Suprapubic skin (tissue), 4 donors: ENCODE measurements around the gene LENEP. TPM values are rescaled to one million over a fixed set of nuclear protein-coding genes. Genes with fewer than 3 reads are reported as not detected.
A peak's percentile ranks its signal among the peaks of the same experiment; 100 is the strongest.

ENCODE experiments used
- DNase-seq, 2 donors: peaks; one replicate each; pipeline ENCODE4 v3.0.0-alpha.2; 2019; ENCODE audit warnings: low spot score in 2 of 2
- H3K27ac ChIP-seq: fragments of 200-600 bp; sonication (generic); one replicate; pipeline ENCODE4 v1.5.1; 2019
- H3K27me3 ChIP-seq: fragments of 200-600 bp; sonication (generic); one replicate; pipeline ENCODE4 v1.5.1; 2019
- H3K36me3 ChIP-seq: fragments of 200-600 bp; sonication (generic); one replicate; pipeline ENCODE4 v1.5.1; 2019
- H3K4me1 ChIP-seq: fragments of 200-600 bp; sonication (generic); one replicate; pipeline ENCODE4 v1.5.1; 2019
- H3K4me3 ChIP-seq: fragments of 200-600 bp; sonication (generic); one replicate; pipeline ENCODE4 v1.5.1; 2019; ENCODE audit warnings: mild to moderate bottlenecking
- H3K9me3 ChIP-seq: fragments of 200-600 bp; sonication (generic); one replicate; pipeline ENCODE4 v1.5.1; 2019
- EP300 ChIP-seq: sonication (generic); formaldehyde crosslinking; IDR thresholded peaks from one replicate; pipeline ENCODE4 v1.6.1; 2017; ENCODE audit warnings: antibody characterized with exemption
- POLR2A ChIP-seq, 2 donors: fragments of 450-650 bp; IDR thresholded peaks; one replicate each; pipeline ENCODE4 v1.6.1; 2017; ENCODE audit warnings: antibody characterized with exemption in 2 of 2, mild to moderate bottlenecking in 2 of 2, moderate library complexity in 2 of 2
- POLR2AphosphoS5 ChIP-seq, 3 donors: sonication (generic); formaldehyde crosslinking; IDR thresholded peaks; one replicate each; pipeline ENCODE4 v1.6.1; 2017; ENCODE audit warnings: antibody characterized with exemption in 3 of 3
- WGBS: methylation state at CpG from one replicate; pipeline ENCODE4 v1.1.5; 2018; 5-methylcytosine and 5-hydroxymethylcytosine counted together
- total RNA-seq, 4 donors: library from RNA; depleted of rRNA; stranded (reverse); fragments of >200 nt; gene quantifications; one replicate each; pipeline ENCODE4 v1.1.0, GENCODE V29; 2016
- TF ChIP-seq, protein P1 (sequence below), 2 donors: fragments of 200-600 bp in 1 of 2; fragments of 450-650 bp in 1 of 2; sonication (generic) in 1 of 2; IDR thresholded peaks; one replicate each; pipeline ENCODE4 v1.5.1; 2016 to 2019; ENCODE audit warnings: antibody characterized with exemption in 2 of 2, mild to moderate bottlenecking in 1 of 2, moderate library complexity in 1 of 2

Gene LENEP
- total RNA-seq, 4 donors from 2014 or later, result 3.0 TPM; not detected in 3

GRCh38 chr1:155039308-155039669, 45.9 kb downstream of the LENEP start:
- Histone ChIP-seq H3K4me1 (peaks cover 43% of the 10 kb centered on the region), H3K27me3 (no peaks in the 10 kb centered on the region), H3K27ac (peak overlapping the region; percentile 95)

DNA sequence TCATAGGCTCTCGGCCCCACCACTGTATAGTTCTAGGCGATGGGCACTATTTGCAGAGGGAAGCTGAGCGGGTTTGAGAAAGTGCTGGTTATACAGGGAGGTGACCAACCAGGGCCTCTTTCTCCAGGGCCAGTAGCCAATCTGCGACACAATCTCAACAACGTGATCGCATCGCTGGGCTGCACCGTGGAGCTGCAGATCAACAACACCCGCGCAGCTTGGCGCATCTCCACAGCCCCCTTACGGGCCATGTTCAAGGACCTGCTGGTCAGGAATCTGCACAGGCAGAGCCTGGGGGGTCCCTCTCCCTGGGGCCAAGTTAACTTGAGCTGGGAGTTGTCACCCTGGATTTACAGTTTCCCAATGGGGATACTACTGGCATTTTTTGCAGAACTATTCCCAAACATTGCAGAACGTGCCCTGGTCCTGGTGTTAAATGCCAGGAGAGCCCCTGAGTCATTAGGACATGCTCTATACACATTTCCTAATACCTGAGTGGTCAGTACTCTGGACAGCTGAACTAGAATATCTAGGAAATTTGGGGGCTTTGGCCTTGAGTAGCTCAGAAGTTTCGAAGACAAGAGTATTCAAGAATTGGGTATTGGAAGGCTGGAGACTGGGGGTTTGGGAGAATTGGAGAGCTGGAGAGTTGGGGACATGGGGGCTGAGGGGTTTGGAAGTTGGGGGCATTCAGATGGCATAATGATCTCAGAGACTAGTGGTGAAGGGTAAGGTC, 47.1 kb downstream of the LENEP start:
- DNase-seq, result no peak
- TF ChIP-seq, protein P1, sequence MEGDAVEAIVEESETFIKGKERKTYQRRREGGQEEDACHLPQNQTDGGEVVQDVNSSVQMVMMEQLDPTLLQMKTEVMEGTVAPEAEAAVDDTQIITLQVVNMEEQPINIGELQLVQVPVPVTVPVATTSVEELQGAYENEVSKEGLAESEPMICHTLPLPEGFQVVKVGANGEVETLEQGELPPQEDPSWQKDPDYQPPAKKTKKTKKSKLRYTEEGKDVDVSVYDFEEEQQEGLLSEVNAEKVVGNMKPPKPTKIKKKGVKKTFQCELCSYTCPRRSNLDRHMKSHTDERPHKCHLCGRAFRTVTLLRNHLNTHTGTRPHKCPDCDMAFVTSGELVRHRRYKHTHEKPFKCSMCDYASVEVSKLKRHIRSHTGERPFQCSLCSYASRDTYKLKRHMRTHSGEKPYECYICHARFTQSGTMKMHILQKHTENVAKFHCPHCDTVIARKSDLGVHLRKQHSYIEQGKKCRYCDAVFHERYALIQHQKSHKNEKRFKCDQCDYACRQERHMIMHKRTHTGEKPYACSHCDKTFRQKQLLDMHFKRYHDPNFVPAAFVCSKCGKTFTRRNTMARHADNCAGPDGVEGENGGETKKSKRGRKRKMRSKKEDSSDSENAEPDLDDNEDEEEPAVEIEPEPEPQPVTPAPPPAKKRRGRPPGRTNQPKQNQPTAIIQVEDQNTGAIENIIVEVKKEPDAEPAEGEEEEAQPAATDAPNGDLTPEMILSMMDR (IDR thresholded peaks at IDR 0.05), result no peak
- Histone ChIP-seq H3K36me3 (no peaks in the 10 kb centered on the region), H3K4me1 (peaks cover 52% of the 10 kb centered on the region), H3K4me3 (no peak overlapping the region), H3K27me3 (no peaks in the 10 kb centered on the region), H3K9me3 (no peaks in the 10 kb centered on the region), H3K27ac (no peak overlapping the region)
- 89% methylated on average over 9 of the region's 14 CpGs for WGBS

More at GRCh38 chr1:155039308-155039669, 45.9 kb downstream of the LENEP start:
- no peak overlapping the region for H3K4me3 ChIP-seq
- no peak for DNase-seq
- no peaks in the 10 kb centered on the region for H3K36me3 ChIP-seq
- no peaks in the 10 kb centered on the region for H3K9me3 ChIP-seq
- 76% methylated on average over 4 of the region's 4 CpGs for WGBS
- TF ChIP-seq POLR2AphosphoS5 (IDR thresholded peaks at IDR 0.05) (no peak), EP300 (no peak), POLR2A (IDR thresholded peaks at IDR 0.05) (no peak)
- TF ChIP-seq, protein P1 (IDR thresholded peaks at IDR 0.05), result no peak

DNA sequence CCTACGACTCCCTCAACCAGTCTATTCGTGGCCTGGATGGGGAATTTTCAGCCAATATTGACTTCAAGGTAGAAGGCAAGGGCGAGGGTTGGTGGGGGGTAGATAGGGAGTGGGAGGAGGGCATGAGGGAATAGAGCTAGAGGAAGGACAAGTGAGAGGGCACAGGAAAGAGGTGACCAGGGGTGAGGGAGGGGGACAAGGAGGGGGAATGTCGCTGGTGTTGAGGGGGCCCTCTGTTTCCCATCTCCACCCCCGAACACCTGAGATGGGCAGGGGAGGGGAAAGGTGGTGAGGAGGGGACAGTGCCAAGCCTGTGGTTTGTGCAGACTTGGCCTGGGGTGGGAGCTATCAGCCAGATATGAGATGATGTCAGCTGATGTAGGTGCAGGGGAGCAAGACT, 49.4 kb downstream of the LENEP start:
- Histone ChIP-seq H3K36me3 (no peaks in the 10 kb centered on the region), H3K9me3 (no peaks in the 10 kb centered on the region), H3K27ac (no peak overlapping the region), H3K27me3 (no peaks in the 10 kb centered on the region), H3K4me1 (peaks cover 41% of the 10 kb centered on the region), H3K4me3 (no peak overlapping the region)
- WGBS, result 82% methylated on average over 5 of the region's 5 CpGs
- DNase-seq, result no peak
- TF ChIP-seq POLR2AphosphoS5 (IDR thresholded peaks at IDR 0.05), result no peak
- no peak for TF ChIP-seq POLR2A (IDR thresholded peaks at IDR 0.05)
- TF ChIP-seq, protein P1 (IDR thresholded peaks at IDR 0.05), result no peak
- no peak for TF ChIP-seq EP300

DNA sequence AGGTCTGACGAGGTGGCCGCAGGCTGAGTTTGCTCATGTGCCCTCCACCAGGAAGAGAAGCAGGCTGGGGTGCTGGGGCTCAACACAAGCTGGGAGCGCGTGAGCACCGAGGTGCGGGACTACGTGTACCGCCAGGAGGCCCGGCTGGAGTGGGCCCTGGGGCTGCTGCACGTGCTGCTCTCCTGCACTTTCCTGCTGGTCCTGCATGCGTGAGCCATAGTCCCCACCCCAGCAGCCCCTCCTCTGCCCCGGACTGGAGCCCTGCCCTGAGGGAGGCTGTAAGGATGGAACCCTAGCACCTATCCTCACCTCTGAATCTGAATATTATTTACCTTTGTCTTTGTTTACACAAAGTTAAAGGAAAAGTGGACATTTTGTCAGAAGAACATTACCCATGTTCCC, 49.9 kb downstream of the LENEP start:
- H3K9me3 ChIP-seq, result no peaks in the 10 kb centered on the region
- 58% methylated on average over 10 of the region's 12 CpGs for WGBS
- H3K4me1 ChIP-seq, result peaks cover 36% of the 10 kb centered on the region
- H3K36me3 ChIP-seq, result no peaks in the 10 kb centered on the region
- no peak overlapping the region for H3K4me3 ChIP-seq
- no peaks in the 10 kb centered on the region for H3K27me3 ChIP-seq
- H3K27ac ChIP-seq, result no peak overlapping the region
- DNase-seq, result no peak
- TF ChIP-seq, protein P1 (IDR thresholded peaks at IDR 0.05), result no peak
- TF ChIP-seq POLR2A (IDR thresholded peaks at IDR 0.05), result no peak
- TF ChIP-seq EP300, result no peak
- TF ChIP-seq POLR2AphosphoS5 (IDR thresholded peaks at IDR 0.05), result no peak

- Histone ChIP-seq H3K4me1 (peaks cover 36% of the 10 kb centered on the region), H3K27ac (no peak overlapping the region), H3K4me3 (no peak overlapping the region), H3K27me3 (no peaks in the 10 kb centered on the region), H3K36me3 (no peaks in the 10 kb centered on the region), H3K9me3 (no peaks in the 10 kb centered on the region)
- no peak for TF ChIP-seq POLR2A (IDR thresholded peaks at IDR 0.05)
- TF ChIP-seq POLR2AphosphoS5 (IDR thresholded peaks at IDR 0.05), result no peak
- TF ChIP-seq EP300, result no peak
- TF ChIP-seq, protein P1 (IDR thresholded peaks at IDR 0.05), result no peak
- WGBS, result 72% methylated on average over 3 of the region's 3 CpGs
- no peak for DNase-seq
Measured at GRCh38 chr1:155043793-155044192, 50.4 kb downstream of the LENEP start.

Other genes with a start within 250 kb of the LENEP start
- under 1 TPM; 0.30 to 0.72 (median 0.37) TPM for gene KCNN3, start 123.3 kb upstream of the LENEP start, total RNA-seq
- 10 to 100 TPM; 19.3 to 38.0 (median 28.8) TPM for gene PMVK, start 56.9 kb upstream of the LENEP start, total RNA-seq
- gene PBXIP1, start 37.5 kb upstream of the LENEP start, total RNA-seq, result 10 to 100 TPM; 41.4 to 67.4 (median 61.3) TPM
- gene PYGO2, start 31.8 kb upstream of the LENEP start, total RNA-seq, result 10 to 100 TPM; 34.2 to 46.7 (median 35.3) TPM
- 100 to 1,000 TPM in 1 of 4 donors, 10 to 100 TPM in 3; 54.5 to 102 (median 69.5) TPM for gene SHC1, start 22.8 kb upstream of the LENEP start, total RNA-seq
- 10 to 100 TPM; 37.8 to 55.4 (median 49.7) TPM for gene CKS1B, start 18.9 kb upstream of the LENEP start, total RNA-seq
- gene FLAD1, start 10.2 kb upstream of the LENEP start, total RNA-seq, result 10 to 100 TPM; 42.0 to 59.7 (median 52.3) TPM
- gene ZBTB7B, start 9.2 kb downstream of the LENEP start, total RNA-seq, result 100 to 1,000 TPM; 238 to 243 (median 239) TPM
- 10 to 100 TPM; 13.4 to 36.0 (median 14.5) TPM for gene DCST2, start 40.2 kb downstream of the LENEP start, total RNA-seq
- gene DCST1, start 40.2 kb downstream of the LENEP start, total RNA-seq, result 1 to 10 TPM in 3 of 4 donors, under 1 TPM in 1; 0.55 to 8.2 (median 2.8) TPM
- gene ADAM15, start 57.7 kb downstream of the LENEP start, total RNA-seq, result 100 to 1,000 TPM; 304 to 327 (median 321) TPM
- gene EFNA4, start 70.2 kb downstream of the LENEP start, total RNA-seq, result 10 to 100 TPM; 22.4 to 44.2 (median 28.7) TPM
- gene EFNA3, start 85.3 kb downstream of the LENEP start, total RNA-seq, result 100 to 1,000 TPM in 1 of 4 donors, 10 to 100 TPM in 3; 28.8 to 104 (median 77.6) TPM
- 100 to 1,000 TPM in 3 of 4 donors, 10 to 100 TPM in 1; 88.9 to 198 (median 120) TPM for gene EFNA1, start 134.3 kb downstream of the LENEP start, total RNA-seq
- gene SLC50A1, start 142.3 kb downstream of the LENEP start, total RNA-seq, result 10 to 100 TPM; 27.9 to 56.1 (median 32.6) TPM
- gene DPM3, start 146.9 kb downstream of the LENEP start, total RNA-seq, result 10 to 100 TPM; 23.7 to 43.7 (median 30.2) TPM
- 100 to 1,000 TPM in 2 of 4 donors, 10 to 100 TPM in 2; 77.1 to 180 (median 113) TPM for gene KRTCAP2, start 179.7 kb downstream of the LENEP start, total RNA-seq
- gene TRIM46, start 180.3 kb downstream of the LENEP start, total RNA-seq, result under 1 TPM in 2 of 4 donors, not detected in 2; 0.34 to 0.80 TPM
- gene THBS3, start 214.3 kb downstream of the LENEP start, total RNA-seq, result 10 to 100 TPM; 21.4 to 90.8 (median 26.7) TPM
- gene MTX1, start 215.1 kb downstream of the LENEP start, total RNA-seq, result 10 to 100 TPM; 19.8 to 51.7 (median 36.9) TPM